Activated B cell treated with CpG ODN at 0.5 μM for 24 hours (primary cell): ENCODE results near the gene STEEP1. TPM values are rescaled to one million over a fixed set of nuclear protein-coding genes. Genes with fewer than 3 reads are reported as not detected.

Experiments used
- ATAC-seq: fragments of 200-7000 bp; cut with Tn5 transposase; one replicate; pipeline ENCODE4 v1.10.0; 2021; ENCODE audit warnings: low read depth, mild to moderate bottlenecking, moderate library complexity
- CTCF ChIA-PET: fragments of 350-600 bp; sonication (Branson Sonifier 250); formaldehyde crosslinking; loops from one replicate; lab custom pipeline; 2021; ENCODE audit warnings: antibody characterized with exemption; lab: Charles Lee
- POLR2A ChIA-PET: fragments of 350-600 bp; sonication (Branson Sonifier 250); formaldehyde crosslinking; loops from one replicate; lab custom pipeline; 2021; ENCODE audit warnings: antibody characterized with exemption; lab: Charles Lee
- DNase-seq: peaks from one replicate; pipeline ENCODE4 v3.0.0; 2022
- H3K27ac Mint-ChIP-seq: one replicate; pipeline ENCODE4 v1.8.0; 2020; ENCODE audit warnings: mixed read lengths
- H3K27me3 Mint-ChIP-seq: one replicate; pipeline ENCODE4 v1.8.0; 2021; ENCODE audit warnings: mixed read lengths
- H3K36me3 Mint-ChIP-seq: one replicate; pipeline ENCODE4 v1.8.0; 2021; ENCODE audit warnings: low read depth, mixed read lengths
- H3K4me1 Mint-ChIP-seq: one replicate; pipeline ENCODE4 v1.8.0; 2021; ENCODE audit warnings: mixed read lengths
- H3K4me3 Mint-ChIP-seq: one replicate; pipeline ENCODE4 v1.8.0; 2020; ENCODE audit warnings: mild to moderate bottlenecking, mixed read lengths
- H3K9me3 Mint-ChIP-seq: one replicate; pipeline ENCODE4 v1.8.0; 2020; ENCODE audit warnings: mixed read lengths
- intact Hi-C: fragments of 100-400 bp; cut with micrococcal nuclease; formaldehyde crosslinking; loops from one replicate; pipeline ENCODE4 v1.15.1; 2024
- total RNA-seq: library from RNA; stranded (reverse); gene quantifications from 2 replicates; pipeline ENCODE4 v1.2.3, GENCODE V29; 2022
- TF ChIP-seq, protein P1 (sequence below): fragments of 200-600 bp; IDR thresholded peaks from one replicate; pipeline ENCODE4 v1.8.0; 2022; ENCODE audit warnings: antibody characterized with exemption, mild to moderate bottlenecking

The STEEP1 gene
- total RNA-seq, 1 donor from 2014 or later = 32.0 TPM

- Mint-ChIP-seq H3K4me3 (no peak overlapping the region), H3K27me3 (no peaks in the 10 kb centered on the region), H3K9me3 (no peaks in the 10 kb centered on the region), H3K4me1 (peaks cover 13% of the 10 kb centered on the region), H3K36me3 (no peaks in the 10 kb centered on the region), H3K27ac (no peak overlapping the region)
- TF ChIP-seq, protein P1, sequence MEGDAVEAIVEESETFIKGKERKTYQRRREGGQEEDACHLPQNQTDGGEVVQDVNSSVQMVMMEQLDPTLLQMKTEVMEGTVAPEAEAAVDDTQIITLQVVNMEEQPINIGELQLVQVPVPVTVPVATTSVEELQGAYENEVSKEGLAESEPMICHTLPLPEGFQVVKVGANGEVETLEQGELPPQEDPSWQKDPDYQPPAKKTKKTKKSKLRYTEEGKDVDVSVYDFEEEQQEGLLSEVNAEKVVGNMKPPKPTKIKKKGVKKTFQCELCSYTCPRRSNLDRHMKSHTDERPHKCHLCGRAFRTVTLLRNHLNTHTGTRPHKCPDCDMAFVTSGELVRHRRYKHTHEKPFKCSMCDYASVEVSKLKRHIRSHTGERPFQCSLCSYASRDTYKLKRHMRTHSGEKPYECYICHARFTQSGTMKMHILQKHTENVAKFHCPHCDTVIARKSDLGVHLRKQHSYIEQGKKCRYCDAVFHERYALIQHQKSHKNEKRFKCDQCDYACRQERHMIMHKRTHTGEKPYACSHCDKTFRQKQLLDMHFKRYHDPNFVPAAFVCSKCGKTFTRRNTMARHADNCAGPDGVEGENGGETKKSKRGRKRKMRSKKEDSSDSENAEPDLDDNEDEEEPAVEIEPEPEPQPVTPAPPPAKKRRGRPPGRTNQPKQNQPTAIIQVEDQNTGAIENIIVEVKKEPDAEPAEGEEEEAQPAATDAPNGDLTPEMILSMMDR = no peak
- intact Hi-C loops = loop anchor here (5.0 kb wide), 1 partner anchor 36 kb away; the partner anchor contains the start of gene SLC25A5
- DNase-seq (no peak), ATAC-seq (no peak)
- POLR2A ChIA-PET = no interaction called here
- CTCF ChIA-PET = interaction anchor here (0.6 kb wide), 1 partner anchor 13 kb away, joined by 3 read pairs; no protein-coding TSS in a partner anchor
These were observed 61.7 kb downstream of the STEEP1 start for GRCh38 chrX:119503484-119503861.

GRCh38 chrX:119502727-119503483 is 62.3 kb downstream of the STEEP1 start:
- H3K9me3 Mint-ChIP-seq = no peaks in the 10 kb centered on the region
- DNase-seq = no peak
- no peak overlapping the region for H3K27ac Mint-ChIP-seq
- intact Hi-C loops = loop anchor here (5.0 kb wide), 1 partner anchor 36 kb away; the partner anchor contains the start of gene SLC25A5
- CTCF ChIA-PET = interaction anchor here (0.6 kb wide), 1 partner anchor 13 kb away, joined by 3 read pairs; no protein-coding TSS in a partner anchor
- H3K4me1 Mint-ChIP-seq = peaks cover 13% of the 10 kb centered on the region
- no peak for ATAC-seq
- H3K27me3 Mint-ChIP-seq = no peaks in the 10 kb centered on the region
- H3K36me3 Mint-ChIP-seq = no peaks in the 10 kb centered on the region
- POLR2A ChIA-PET = interaction anchor here (0.7 kb wide), 1 partner anchor 350 kb away, joined by 4 read pairs; no protein-coding TSS in a partner anchor
- TF ChIP-seq, protein P1 = no peak
- no peak overlapping the region for H3K4me3 Mint-ChIP-seq

- Mint-ChIP-seq H3K4me3 (no peak overlapping the region), H3K27ac (no peak overlapping the region)
- intact Hi-C loops = loop anchor here (5.0 kb wide), 1 partner anchor 34 kb away; the partner anchor contains the start of gene SLC25A5
These were observed 63.6 kb downstream of the STEEP1 start for GRCh38 chrX:119501511-119502148.

GRCh38 chrX:119500061-119500800 is 65.0 kb downstream of the STEEP1 start:
- CTCF ChIA-PET = interaction anchor here (0.9 kb wide), 1 partner anchor 16 kb away, joined by 3 read pairs; no protein-coding TSS in a partner anchor
- no peak overlapping the region for H3K4me3 Mint-ChIP-seq

More at GRCh38 chrX:119501511-119502148, 63.6 kb downstream of the STEEP1 start:
- H3K4me1 Mint-ChIP-seq = peaks cover 21% of the 10 kb centered on the region
- ChIA-PET POLR2A (interaction anchor here (0.7 kb wide), 1 partner anchor 352 kb away, joined by 4 read pairs; no protein-coding TSS in a partner anchor), CTCF (no interaction called here)
- no peaks in the 10 kb centered on the region for H3K9me3 Mint-ChIP-seq
- no peaks in the 10 kb centered on the region for H3K36me3 Mint-ChIP-seq
- no peak for DNase-seq
- H3K27me3 Mint-ChIP-seq = no peaks in the 10 kb centered on the region
- TF ChIP-seq, protein P1 = no peak
- no peak for ATAC-seq

More at GRCh38 chrX:119500061-119500800, 65.0 kb downstream of the STEEP1 start:
- Mint-ChIP-seq H3K9me3 (no peaks in the 10 kb centered on the region), H3K27me3 (no peaks in the 10 kb centered on the region), H3K36me3 (no peaks in the 10 kb centered on the region), H3K4me1 (peaks cover 29% of the 10 kb centered on the region), H3K27ac (no peak overlapping the region)
- ATAC-seq (no peak), DNase-seq (no peak)
- intact Hi-C loops = loop anchor here (5.0 kb wide), 1 partner anchor 33 kb away; the partner anchor contains the start of gene SLC25A5
- POLR2A ChIA-PET = interaction anchor here (0.9 to 1.2 kb wide), 2 partner anchors 12 to 193 kb away, joined by 3 to 4 read pairs; partner anchors contain the start of gene SEPTIN6
- TF ChIP-seq, protein P1 = no peak
